HepG2 (cell line): ENCODE measurements around the gene PGA5. TPM values are rescaled to one million over a fixed set of nuclear protein-coding genes. Genes with fewer than 3 reads are reported as not detected.

ENCODE experiments used
- BCL6 ChIP-seq: IDR thresholded peaks from 2 replicates; pipeline ENCODE4 v1.6.1; 2016; ENCODE audit warnings: missing genetic modification reagents, missing compliant biosample characterization
- FOSL2 ChIP-seq: sonication (generic); formaldehyde crosslinking; IDR thresholded peaks from 2 replicates; pipeline ENCODE4 v1.4.0; 2020; ENCODE audit warnings: missing genetic modification reagents
- GFI1 ChIP-seq: sonication (generic); formaldehyde crosslinking; IDR thresholded peaks from 2 replicates; pipeline ENCODE4 v1.5.0; 2020; ENCODE audit warnings: missing genetic modification reagents, mild to moderate bottlenecking, borderline replicate concordance
- HNF1A ChIP-seq, 2 experiments: sonication (generic) in 1 of 2; formaldehyde crosslinking in 1 of 2; IDR thresholded peaks; 2 replicates each; pipeline versions ENCODE4 v1.4.0 to v1.6.1; 2016 to 2020; ENCODE audit warnings: borderline replicate concordance in 1 of 2, low read depth in 1 of 2, mild to moderate bottlenecking in 1 of 2, missing genetic modification reagents in 1 of 2
- MAZ ChIP-seq, 2 experiments: sonication (generic) in 1 of 2; formaldehyde crosslinking in 1 of 2; IDR thresholded peaks; 2 replicates each; pipeline versions ENCODE4 v1.5.0 to v1.6.1; 2012 to 2020; ENCODE audit warnings: low read depth in 2 of 2, mild to moderate bottlenecking in 2 of 2, borderline replicate concordance in 1 of 2, improper control_type of control experiment in 1 of 2, low read length in 1 of 2, missing genetic modification reagents in 1 of 2, moderate library complexity in 1 of 2
- NAIF1 ChIP-seq: sonication (generic); formaldehyde crosslinking; IDR thresholded peaks from 2 replicates; pipeline ENCODE4 v1.5.0; 2020; ENCODE audit warnings: mild to moderate bottlenecking, missing genetic modification reagents, borderline replicate concordance
- NFKB2 ChIP-seq: sonication (generic); formaldehyde crosslinking; IDR thresholded peaks from 2 replicates; pipeline ENCODE4 v1.4.0; 2020; ENCODE audit warnings: missing genetic modification reagents, borderline replicate concordance
- RNF2 ChIP-seq: fragments of 450-650 bp; conservative IDR thresholded peaks from 2 replicates; pipeline ENCODE4 v1.6.1; 2016; ENCODE audit warnings: low read depth
- SKI ChIP-seq: fragments of 450-650 bp; IDR thresholded peaks from one replicate; pipeline ENCODE4 v1.6.1; 2018; ENCODE audit warnings: mild to moderate bottlenecking; ENCODE audit not compliant: partially characterized antibody
- SYNCRIP ChIP-seq: fragments of 200-400 bp; formaldehyde crosslinking; IDR thresholded peaks from 2 replicates; pipeline ENCODE4 v1.6.1; 2018; ENCODE audit warnings: mild to moderate bottlenecking, low read depth, low read length; ENCODE audit not compliant: insufficient read depth
- ZBTB38 ChIP-seq: sonication (generic); formaldehyde crosslinking; IDR thresholded peaks from 2 replicates; pipeline ENCODE4 v1.5.1; 2020; ENCODE audit warnings: mild to moderate bottlenecking, missing genetic modification reagents
- ZBTB7A ChIP-seq: sonication (generic); formaldehyde crosslinking; IDR thresholded peaks from 2 replicates; pipeline ENCODE4 v1.8.0; 2022; ENCODE audit warnings: mild to moderate bottlenecking, missing genetic modification reagents
- ZFY ChIP-seq: sonication (generic); formaldehyde crosslinking; IDR thresholded peaks from 2 replicates; pipeline ENCODE4 v1.4.0; 2020; ENCODE audit warnings: missing genetic modification reagents
- ZNF160 ChIP-seq: sonication (generic); formaldehyde crosslinking; IDR thresholded peaks from 2 replicates; pipeline ENCODE4 v1.8.0; 2022; ENCODE audit warnings: mild to moderate bottlenecking, inconsistent platforms, missing genetic modification reagents
- ZNF292 ChIP-seq: sonication (generic); formaldehyde crosslinking; IDR thresholded peaks from 2 replicates; pipeline ENCODE4 v1.8.1; 2022; ENCODE audit warnings: mild to moderate bottlenecking, low read depth, missing genetic modification reagents, borderline replicate concordance
- ZNF503 ChIP-seq: sonication (generic); formaldehyde crosslinking; IDR thresholded peaks from 2 replicates; pipeline ENCODE4 v1.4.0; 2020; ENCODE audit warnings: missing genetic modification reagents
- polyA plus RNA-seq, 8 experiments: library from polyadenylated mRNA; depleted of rRNA in 3 of 8; stranded (reverse) in 7 of 8; unstranded in 1 of 8; fragments of >200 nt; fragmentation: Illumina TruSeq in 4 of 8; extraction: Trizol in 4 of 8; gene quantifications; 2 replicates each; pipeline versions ENCODE4 v1.2.1 to v1.2.3, GENCODE V29; 2011 to 2016; ENCODE audit warnings: low read depth in 4 of 8, missing spikeins in 1 of 8, mixed read lengths in 1 of 8; ENCODE audit not compliant: insufficient read depth in 1 of 8
- total RNA-seq, 5 experiments: library from RNA; depleted of rRNA; stranded (reverse); fragments of >200 nt; fragmentation: Illumina TruSeq; extraction: Trizol; gene quantifications; 2 replicates each; pipeline ENCODE4 v1.2.3, GENCODE V29; 2016; ENCODE audit warnings: low read depth in 1 of 5
- TF ChIP-seq, protein P1 (sequence below): sonication (generic); formaldehyde crosslinking; IDR thresholded peaks from 2 replicates; pipeline ENCODE4 v1.9.0; 2021; ENCODE audit warnings: missing genetic modification reagents, borderline replicate concordance
- TF ChIP-seq, protein P2 (sequence below): sonication (generic); formaldehyde crosslinking; IDR thresholded peaks from 2 replicates; pipeline ENCODE4 v1.8.1; 2023; ENCODE audit warnings: mild to moderate bottlenecking, inconsistent platforms, moderate library complexity, missing genetic modification reagents, borderline replicate concordance

PGA5 gene
- total and polyA plus RNA-seq, 2 of the 13 experiments (the other 11 are each of a cell fraction or from before 2014, with no cell fraction given) = not detected

GRCh38 chr11:61267437-61267841 lies 26.5 kb downstream of the PGA5 start (continued):
- TF ChIP-seq MAZ (IDR thresholded peaks at IDR 0.05; ENCODE audit: borderline replicate concordance, low read depth, low read length) (no peak), MAZ (CRISPR knock-in tag; IDR thresholded peaks at IDR 0.05; ENCODE audit: low read depth) (0 out of 2 replicates have a peak, but pooled peaks have one; percentile 30), ZBTB38 (CRISPR knock-in tag) (peak; percentile 85; the same call in 1 of the 2 replicates), ZNF292 (peak; percentile 37; the same call in 1 of the 2 replicates), FOSL2 (CRISPR knock-in tag) (peak; percentile 35; the same call in 1 of the 2 replicates), SKI (peak; percentile 46), HNF1A (IDR thresholded peaks at IDR 0.05; ENCODE audit: low read depth) (no peak), HNF1A (CRISPR knock-in tag; IDR thresholded peaks at IDR 0.05; ENCODE audit: borderline replicate concordance) (0 out of 2 replicates have a peak, but pooled peaks have one; percentile 19), NAIF1 (CRISPR knock-in tag) (no peak), NFKB2 (CRISPR knock-in tag) (peak; percentile 84; the same call in 1 of the 2 replicates), BCL6 (CRISPR knock-in tag) (peak; percentile 47), ZNF503 (peak; percentile 60; the same call in 1 of the 2 replicates), ZBTB7A (CRISPR knock-in tag) (0 out of 2 replicates have a peak, but pooled peaks have one; percentile 30), GFI1 (CRISPR knock-in tag) (no peak), RNF2 (0 out of 2 replicates have a peak, but pooled peaks have one; percentile 33), ZNF160 (CRISPR knock-in tag) (0 out of 2 replicates have a peak, but pooled peaks have one; percentile 33), ZFY (peak; percentile 54; the same call in 1 of the 2 replicates), SYNCRIP (no peak)
- TF ChIP-seq, protein P1, sequence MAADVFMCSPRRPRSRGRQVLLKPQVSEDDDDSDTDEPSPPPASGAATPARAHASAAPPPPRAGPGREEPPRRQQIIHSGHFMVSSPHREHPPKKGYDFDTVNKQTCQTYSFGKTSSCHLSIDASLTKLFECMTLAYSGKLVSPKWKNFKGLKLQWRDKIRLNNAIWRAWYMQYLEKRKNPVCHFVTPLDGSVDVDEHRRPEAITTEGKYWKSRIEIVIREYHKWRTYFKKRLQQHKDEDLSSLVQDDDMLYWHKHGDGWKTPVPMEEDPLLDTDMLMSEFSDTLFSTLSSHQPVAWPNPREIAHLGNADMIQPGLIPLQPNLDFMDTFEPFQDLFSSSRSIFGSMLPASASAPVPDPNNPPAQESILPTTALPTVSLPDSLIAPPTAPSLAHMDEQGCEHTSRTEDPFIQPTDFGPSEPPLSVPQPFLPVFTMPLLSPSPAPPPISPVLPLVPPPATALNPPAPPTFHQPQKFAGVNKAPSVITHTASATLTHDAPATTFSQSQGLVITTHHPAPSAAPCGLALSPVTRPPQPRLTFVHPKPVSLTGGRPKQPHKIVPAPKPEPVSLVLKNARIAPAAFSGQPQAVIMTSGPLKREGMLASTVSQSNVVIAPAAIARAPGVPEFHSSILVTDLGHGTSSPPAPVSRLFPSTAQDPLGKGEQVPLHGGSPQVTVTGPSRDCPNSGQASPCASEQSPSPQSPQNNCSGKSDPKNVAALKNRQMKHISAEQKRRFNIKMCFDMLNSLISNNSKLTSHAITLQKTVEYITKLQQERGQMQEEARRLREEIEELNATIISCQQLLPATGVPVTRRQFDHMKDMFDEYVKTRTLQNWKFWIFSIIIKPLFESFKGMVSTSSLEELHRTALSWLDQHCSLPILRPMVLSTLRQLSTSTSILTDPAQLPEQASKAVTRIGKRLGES (CRISPR knock-in tag) = no peak
- TF ChIP-seq, protein P2, sequence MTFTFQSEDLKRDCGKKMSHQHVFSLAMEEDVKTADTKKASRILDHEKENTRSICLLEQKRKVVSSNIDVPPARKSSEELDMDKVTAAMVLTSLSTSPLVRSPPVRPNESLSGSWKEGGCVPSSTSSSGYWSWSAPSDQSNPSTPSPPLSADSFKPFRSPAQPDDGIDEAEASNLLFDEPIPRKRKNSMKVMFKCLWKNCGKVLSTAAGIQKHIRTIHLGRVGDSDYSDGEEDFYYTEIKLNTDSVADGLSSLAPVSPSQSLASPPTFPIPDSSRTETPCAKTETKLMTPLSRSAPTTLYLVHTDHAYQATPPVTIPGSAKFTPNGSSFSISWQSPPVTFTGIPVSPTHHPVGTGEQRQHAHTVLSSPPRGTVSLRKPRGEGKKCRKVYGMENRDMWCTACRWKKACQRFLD = 0 out of 2 replicates have a peak, but pooled peaks have one; percentile 36
